Keratinocyte (primary cell): ENCODE measurements around the gene DHX15. TPM values are rescaled to one million over a fixed set of nuclear protein-coding genes. Genes with fewer than 3 reads are reported as not detected.

Experiments used
- DNase-seq: peaks from one replicate; pipeline ENCODE4 v3.0.0-alpha.2; 2011; ENCODE audit warnings: low read depth, missing footprints, low spot score
- FAIRE-seq: peaks from 2 replicates; lab custom pipeline; 2011; peaks lifted over from hg19 to GRCh38; lab: Jason Lieb, UNC
- H2AFZ ChIP-seq: 2 replicates; pipeline ENCODE4 v1.6.0; 2012; ENCODE audit warnings: low read length, control low read depth, inconsistent platforms; ENCODE audit not compliant: control insufficient read depth
- H3K27ac ChIP-seq: 2 replicates; pipeline ENCODE4 v1.5.1; 2011; ENCODE audit warnings: low read length; ENCODE audit not compliant: control insufficient read depth, insufficient read depth
- H3K27me3 ChIP-seq: 3 replicates; pipeline ENCODE4 v1.6.0; 2011; ENCODE audit warnings: low read length; ENCODE audit not compliant: control insufficient read depth, insufficient read depth; ENCODE audit errors: extremely low read depth
- H3K36me3 ChIP-seq, 2 experiments: 2 replicates in 1 of 2; 3 replicates in 1 of 2; pipeline ENCODE4 v1.5.1; 2011; ENCODE audit warnings: low read length in 2 of 2, mild to moderate bottlenecking in 1 of 2; ENCODE audit not compliant: control insufficient read depth in 2 of 2, insufficient read depth in 2 of 2; ENCODE audit errors: extremely low read depth in 1 of 2
- H3K4me1 ChIP-seq: 3 replicates; pipeline ENCODE4 v1.5.1; 2011; ENCODE audit warnings: low read length; ENCODE audit not compliant: control insufficient read depth, insufficient read depth; ENCODE audit errors: extremely low read depth
- H3K4me2 ChIP-seq: 3 replicates; pipeline ENCODE4 v1.6.0; 2011; ENCODE audit warnings: low read depth, low read length; ENCODE audit not compliant: control insufficient read depth, insufficient read depth; ENCODE audit errors: extremely low read depth
- H3K4me3 ChIP-seq, 3 experiments: fragments of 200-600 bp in 1 of 3; sonication (generic) in 1 of 3; 2 replicates in 2 of 3; 3 replicates in 1 of 3; pipeline ENCODE4 v1.5.1; 2011 to 2016; ENCODE audit warnings: low read length in 3 of 3, mild to moderate bottlenecking in 3 of 3, control low read depth in 2 of 3, inconsistent platforms in 1 of 3, low read depth in 1 of 3, mixed read lengths in 1 of 3, mixed run types in 1 of 3, moderate library complexity in 1 of 3; ENCODE audit not compliant: control insufficient read depth in 2 of 3, insufficient read depth in 2 of 3; ENCODE audit errors: extremely low read depth in 1 of 3
- H3K79me2 ChIP-seq: 2 replicates; pipeline ENCODE4 v1.6.0; 2012; ENCODE audit warnings: low read length; ENCODE audit not compliant: control insufficient read depth, insufficient read depth
- H3K9ac ChIP-seq: 3 replicates; pipeline ENCODE4 v1.6.0; 2011; ENCODE audit warnings: low read length; ENCODE audit not compliant: control insufficient read depth, insufficient read depth; ENCODE audit errors: extremely low read depth
- H3K9me1 ChIP-seq: 3 replicates; pipeline ENCODE4 v1.6.0; 2011; ENCODE audit warnings: low read length; ENCODE audit not compliant: control insufficient read depth, insufficient read depth; ENCODE audit errors: extremely low read depth
- H3K9me3 ChIP-seq: 2 replicates; pipeline ENCODE4 v1.5.1; 2012; ENCODE audit warnings: low read depth, low read length; ENCODE audit not compliant: control insufficient read depth
- H4K20me1 ChIP-seq: 3 replicates; pipeline ENCODE4 v1.6.0; 2011; ENCODE audit warnings: low read length; ENCODE audit not compliant: control insufficient read depth, insufficient read depth; ENCODE audit errors: extremely low read depth
- CTCF ChIP-seq, 3 experiments: IDR thresholded peaks in 1 of 3; conservative IDR thresholded peaks in 1 of 3; optimal IDR thresholded peaks in 1 of 3; 2 replicates in 2 of 3; 3 replicates in 1 of 3; pipeline versions ENCODE3 to v1.5.1; 2011; ENCODE audit warnings: low read length in 3 of 3, mild to moderate bottlenecking in 3 of 3, moderate library complexity in 2 of 3, control low read depth in 1 of 3, inconsistent platforms in 1 of 3; ENCODE audit not compliant: insufficient read depth in 2 of 3; ENCODE audit errors: extremely low read depth in 1 of 3
- EZH2 ChIP-seq: IDR thresholded peaks from one replicate; pipeline ENCODE4 v1.6.1; 2012; ENCODE audit warnings: inconsistent platforms, mild to moderate bottlenecking, low read length, moderate library complexity
- dilution Hi-C: fragments of 300-500 bp; cut with MboI; formaldehyde crosslinking; loops from one replicate; pipeline ENCODE4 v1.7.0; 2020; ENCODE audit warnings: low sequenced_read_pairs; ENCODE audit not compliant: extremely low pct_ligation_motif_present
- polyA plus RNA-seq, 5 experiments: library from polyadenylated mRNA; depleted of rRNA in 3 of 5; stranded (reverse) in 3 of 5; stranded (forward) in 1 of 5; unstranded in 1 of 5; fragments of >200 nt; gene quantifications; 1 replicate in 1 of 5; 2 replicates in 3 of 5; 3 replicates in 1 of 5; pipeline versions ENCODE4 v1.2.1 to v1.2.3, GENCODE V29; 2011 to 2012; ENCODE audit warnings: missing spikeins in 2 of 5, low read depth in 1 of 5, low replicate concordance in 1 of 5

The DHX15 gene
- polyA plus RNA-seq, 1 donor (not counting 4 experiments of a cell fraction or from before 2014, with no cell fraction given) = 206 TPM

- no peaks in the 10 kb centered on the region for H3K27me3 ChIP-seq
- no peak overlapping the region for H3K4me3 ChIP-seq
- dilution Hi-C loops = no loop called here
- TF ChIP-seq EZH2 (no peak), CTCF (optimal IDR thresholded peaks at IDR 0.05 in 1 of 3, IDR thresholded peaks at IDR 0.05 in 1 of 3, conservative IDR thresholded peaks at IDR 0.05 in 1 of 3; ENCODE audit: extremely low read depth in 1 of 3, insufficient read depth in 2 of 3, low read length in 3 of 3) (no peak)
- H3K36me3 ChIP-seq = peaks cover 0 to 3% of the 10 kb centered on the region in 2 experiments
- no peaks in the 10 kb centered on the region for H3K9me1 ChIP-seq
- H3K27ac ChIP-seq = no peak overlapping the region
- DNase-seq (no peak), FAIRE-seq (no peak)
- no peak overlapping the region for H3K4me2 ChIP-seq
- H3K4me1 ChIP-seq = no peaks in the 10 kb centered on the region
- H4K20me1 ChIP-seq = no peaks in the 10 kb centered on the region
- no peak overlapping the region for H3K9ac ChIP-seq
- H2AFZ ChIP-seq = no peak overlapping the region
- no peaks in the 10 kb centered on the region for H3K79me2 ChIP-seq
- no peaks in the 10 kb centered on the region for H3K9me3 ChIP-seq
Measured at GRCh38 chr4:24510091-24510490, 74.3 kb downstream of the DHX15 start.

GRCh38 chr4:24508541-24508940 lies 75.8 kb downstream of the DHX15 start:
- no peaks in the 10 kb centered on the region for H3K9me3 ChIP-seq
- no peaks in the 10 kb centered on the region for H3K4me1 ChIP-seq
- TF ChIP-seq EZH2 (no peak), CTCF (optimal IDR thresholded peaks at IDR 0.05 in 1 of 3, IDR thresholded peaks at IDR 0.05 in 1 of 3, conservative IDR thresholded peaks at IDR 0.05 in 1 of 3; ENCODE audit: extremely low read depth in 1 of 3, insufficient read depth in 2 of 3, low read length in 3 of 3) (no peak)
- H3K9me1 ChIP-seq = no peaks in the 10 kb centered on the region
- no peak overlapping the region for H3K4me3 ChIP-seq
- H3K9ac ChIP-seq = no peak overlapping the region
- FAIRE-seq (no peak), DNase-seq (no peak)
- no peak overlapping the region for H3K27ac ChIP-seq
- no peak overlapping the region for H2AFZ ChIP-seq
- H4K20me1 ChIP-seq = no peaks in the 10 kb centered on the region
- dilution Hi-C loops = no loop called here
- H3K27me3 ChIP-seq = no peaks in the 10 kb centered on the region
- H3K79me2 ChIP-seq = no peaks in the 10 kb centered on the region
- no peak overlapping the region for H3K4me2 ChIP-seq
- H3K36me3 ChIP-seq = no peaks in the 10 kb centered on the region
